HT1080 (cell line): ENCODE data around the gene CMBL. TPM values are rescaled to one million over a fixed set of nuclear protein-coding genes. Genes with fewer than 3 reads are reported as not detected.
A peak's percentile ranks its signal among the peaks of the same experiment; 100 is the strongest.

Experiments
- DNase-seq: peaks from one replicate; pipeline ENCODE4 v3.0.0-alpha.2; 2015; ENCODE audit warnings: low read depth
- total RNA-seq: library from RNA; depleted of rRNA; stranded (reverse); fragments of >200 nt; shearing (Covaris generic); gene quantifications from 2 replicates; pipeline ENCODE4 v1.2.3, GENCODE V29; 2014

The CMBL gene
- total RNA-seq, 1 experiment from 2014 or later = 19.9 TPM

DNA sequence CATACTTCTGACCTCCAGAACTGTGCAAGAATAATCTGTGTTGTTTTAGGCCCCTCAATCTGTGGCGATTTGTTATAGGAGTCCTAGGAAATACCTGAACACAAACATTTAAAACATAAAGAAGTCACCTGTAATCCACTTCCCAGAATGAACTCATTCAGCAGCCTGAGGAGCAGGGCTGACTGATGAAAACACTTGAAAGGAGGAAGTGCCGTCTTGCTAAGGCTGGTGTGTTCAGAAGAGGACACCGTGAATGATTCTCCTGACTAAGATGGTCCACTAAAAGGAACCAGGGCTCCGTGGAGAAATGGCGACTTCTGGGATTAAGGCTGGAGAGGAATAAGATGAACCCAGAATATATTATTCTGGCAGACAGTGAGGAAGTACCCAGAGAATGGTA lies 27.1 kb upstream of the CMBL start:
- DNase-seq = no peak

DNA sequence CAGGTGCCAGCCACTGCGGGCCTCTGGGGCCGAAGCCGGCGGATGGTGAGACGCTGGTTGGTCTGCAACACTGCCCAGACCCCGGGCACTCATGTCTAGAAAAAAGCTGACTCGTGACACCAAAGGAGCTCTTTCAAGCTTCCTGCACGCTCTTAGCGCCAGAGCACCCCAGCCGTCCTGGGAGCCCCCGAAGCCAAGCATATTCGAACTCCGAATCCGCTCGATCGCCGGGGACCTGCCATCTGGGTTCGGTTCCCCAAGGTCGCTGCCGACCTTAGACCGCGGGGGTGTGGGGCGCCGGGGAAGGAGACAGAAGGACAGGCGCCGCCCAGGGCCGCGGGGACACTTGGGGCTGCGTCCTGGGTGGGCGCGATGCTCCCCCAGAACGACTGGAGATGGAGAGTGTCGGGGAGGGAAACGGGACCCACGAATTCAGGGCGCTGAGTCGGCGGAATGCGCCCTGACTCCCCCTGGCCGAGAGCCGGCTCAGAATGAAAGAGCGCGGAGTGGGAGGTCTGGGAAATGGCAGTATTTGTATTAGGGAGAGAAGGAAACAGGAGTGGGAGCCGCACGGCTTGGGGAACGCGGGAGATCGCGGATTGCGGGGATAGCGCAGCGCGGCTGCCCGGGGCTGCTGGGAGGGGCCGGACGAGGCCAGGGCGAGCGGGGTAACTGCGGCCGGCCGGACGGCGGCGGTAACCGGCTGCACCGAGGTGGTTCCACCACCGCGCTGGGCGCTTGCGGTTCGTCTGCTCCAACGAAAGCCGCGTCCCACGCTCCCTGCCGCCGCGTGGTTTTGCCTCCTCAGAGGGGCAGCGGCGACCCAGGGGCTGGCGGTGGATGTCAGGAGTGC lies 25.7 kb upstream of the CMBL start:
- no peak for DNase-seq

DNA sequence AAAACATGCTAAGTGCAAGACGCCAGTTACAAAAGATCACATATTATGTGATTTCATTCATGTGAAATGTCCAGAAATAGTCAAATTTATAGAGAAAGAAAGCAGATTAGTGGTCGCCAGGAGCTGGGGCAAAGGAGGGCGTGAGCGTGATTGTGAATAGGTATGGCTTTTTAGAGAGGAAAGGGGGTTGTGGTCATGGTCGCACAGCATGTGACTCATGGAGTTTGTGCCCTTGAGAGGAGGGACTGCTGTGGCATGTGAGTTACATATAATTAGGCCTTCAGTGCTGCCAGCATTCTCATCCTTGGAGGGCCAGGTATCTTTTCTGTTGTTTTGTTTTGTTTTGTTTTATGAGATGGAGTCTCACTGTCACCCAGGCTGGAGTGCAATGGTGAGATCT lies 24.6 kb upstream of the CMBL start:
- DNase-seq = no peak

DNA sequence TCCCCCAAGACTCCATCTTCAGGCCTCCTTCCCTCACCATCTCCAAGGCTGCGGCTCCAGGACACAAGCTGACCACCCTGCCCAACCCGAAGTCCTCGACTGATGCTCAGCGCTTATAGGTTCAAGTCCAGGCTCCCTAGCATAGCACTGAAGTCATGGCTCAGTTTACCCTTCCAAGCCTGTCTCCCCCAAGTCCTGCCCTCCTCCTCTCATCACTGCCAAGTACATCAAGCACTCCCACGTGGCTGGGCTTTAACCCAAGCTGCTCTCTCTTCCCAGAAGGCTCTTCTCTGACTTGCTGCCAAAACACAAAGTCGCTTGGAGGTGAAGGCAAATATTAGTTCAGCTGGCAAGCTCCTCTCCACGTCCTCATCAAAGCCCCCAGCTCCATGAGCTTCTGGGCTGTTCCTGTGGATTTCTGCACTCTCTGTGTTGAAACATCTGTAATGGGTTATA lies 23.7 kb upstream of the CMBL start:
- peak; percentile 41 for DNase-seq

DNA sequence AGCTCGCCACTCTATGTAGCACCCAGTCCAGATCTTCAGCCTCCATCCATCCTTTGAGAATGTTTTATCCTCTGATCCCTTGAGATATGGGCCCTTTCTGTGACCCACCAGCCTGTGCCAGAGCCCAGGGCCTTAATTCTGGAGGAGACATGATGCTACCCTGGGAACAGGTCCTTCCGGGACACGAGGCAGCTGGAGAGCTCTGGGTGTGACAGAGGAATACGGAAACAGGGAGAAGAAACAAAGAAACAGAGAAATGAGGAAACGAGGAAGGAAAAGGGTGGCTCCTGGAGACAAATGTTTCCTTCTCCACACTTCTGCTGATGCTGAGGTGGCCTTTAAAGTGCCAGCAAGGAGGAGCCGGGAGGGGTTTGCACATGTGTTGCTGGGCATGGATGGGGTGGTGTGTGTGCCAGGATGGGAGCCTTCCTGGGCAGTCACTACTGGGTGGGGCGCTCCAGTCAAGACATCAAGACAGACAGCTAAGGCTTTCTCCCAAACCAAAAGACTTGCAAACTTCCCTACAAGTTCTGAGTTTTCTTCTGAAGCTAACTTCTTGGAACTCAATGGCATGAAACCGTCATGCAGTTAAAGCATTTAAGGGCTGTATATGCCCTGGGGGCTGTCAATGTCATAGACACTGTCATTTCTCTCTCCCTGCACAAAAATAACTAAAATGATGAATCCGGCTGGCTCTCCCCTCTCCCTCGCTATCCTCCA lies 23.0 kb upstream of the CMBL start:
- DNase-seq = no peak

DNA sequence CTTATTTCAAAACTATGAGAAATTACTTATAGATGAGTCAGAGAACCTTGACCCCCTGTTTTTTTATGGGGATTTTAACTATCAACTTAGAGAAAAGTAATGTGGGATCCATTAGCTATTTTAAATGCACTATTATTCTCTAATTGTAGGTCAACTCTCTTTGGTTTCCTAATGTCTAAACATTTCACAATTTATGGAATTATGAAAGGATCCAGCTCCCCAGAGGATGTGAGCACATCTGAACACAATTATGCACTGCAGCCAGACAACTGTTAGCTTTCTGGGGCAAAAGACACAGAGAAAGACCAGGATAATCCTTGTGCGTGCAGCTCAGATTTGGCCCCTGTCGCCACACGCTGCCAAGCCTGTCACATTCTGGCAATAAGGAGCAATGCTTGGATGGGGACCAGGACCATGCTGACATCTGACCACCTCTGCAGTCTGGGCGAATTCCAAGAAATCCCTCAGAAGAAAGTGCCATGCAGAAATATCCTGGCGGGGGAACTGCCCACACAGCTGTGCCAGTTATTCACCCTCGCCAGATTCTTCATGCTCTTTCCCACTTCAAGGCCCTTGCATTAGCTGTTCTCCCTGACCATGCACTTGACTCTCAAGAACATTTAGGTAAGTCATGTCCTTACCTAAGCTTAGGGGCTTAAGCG lies 22.2 kb upstream of the CMBL start:
- DNase-seq = no peak

DNA sequence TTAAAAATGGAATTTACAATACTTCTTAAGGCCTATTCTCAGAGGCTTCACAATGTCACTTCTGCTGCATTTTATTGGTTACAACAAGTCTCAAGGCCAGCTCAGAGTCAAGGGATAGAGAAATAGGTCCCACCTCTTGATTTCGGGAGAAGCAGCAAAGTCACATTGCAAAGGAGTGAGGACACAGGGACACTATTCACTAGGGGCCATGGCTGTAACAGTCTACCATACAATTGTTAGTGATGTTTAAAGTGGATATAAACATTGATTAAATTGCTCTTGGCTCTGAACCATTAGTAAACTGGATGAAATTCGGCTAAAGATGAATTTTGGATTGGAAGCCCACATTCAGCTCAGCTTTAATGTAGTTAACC lies 21.7 kb upstream of the CMBL start:
- DNase-seq = no peak

DNA sequence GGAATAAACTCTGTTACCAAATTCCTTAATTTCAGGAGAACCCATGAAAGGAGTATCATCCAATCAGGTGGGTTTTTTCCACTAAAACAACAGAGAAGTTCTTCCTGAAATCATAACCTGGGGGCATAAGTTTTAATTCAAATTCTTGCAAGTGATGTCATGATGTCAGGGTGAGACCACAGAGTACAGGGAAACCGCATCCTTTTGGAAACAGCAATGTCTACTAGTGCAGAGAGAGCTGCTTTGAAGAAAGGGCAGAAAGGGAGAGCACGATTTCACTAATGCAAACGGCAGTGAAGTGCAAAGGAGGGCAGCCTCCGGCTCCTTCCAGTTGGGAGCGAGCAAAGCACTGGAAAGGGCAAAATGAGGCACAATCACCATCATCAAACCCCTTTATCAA lies 20.6 kb upstream of the CMBL start:
- peak; percentile 63 for DNase-seq

DNA sequence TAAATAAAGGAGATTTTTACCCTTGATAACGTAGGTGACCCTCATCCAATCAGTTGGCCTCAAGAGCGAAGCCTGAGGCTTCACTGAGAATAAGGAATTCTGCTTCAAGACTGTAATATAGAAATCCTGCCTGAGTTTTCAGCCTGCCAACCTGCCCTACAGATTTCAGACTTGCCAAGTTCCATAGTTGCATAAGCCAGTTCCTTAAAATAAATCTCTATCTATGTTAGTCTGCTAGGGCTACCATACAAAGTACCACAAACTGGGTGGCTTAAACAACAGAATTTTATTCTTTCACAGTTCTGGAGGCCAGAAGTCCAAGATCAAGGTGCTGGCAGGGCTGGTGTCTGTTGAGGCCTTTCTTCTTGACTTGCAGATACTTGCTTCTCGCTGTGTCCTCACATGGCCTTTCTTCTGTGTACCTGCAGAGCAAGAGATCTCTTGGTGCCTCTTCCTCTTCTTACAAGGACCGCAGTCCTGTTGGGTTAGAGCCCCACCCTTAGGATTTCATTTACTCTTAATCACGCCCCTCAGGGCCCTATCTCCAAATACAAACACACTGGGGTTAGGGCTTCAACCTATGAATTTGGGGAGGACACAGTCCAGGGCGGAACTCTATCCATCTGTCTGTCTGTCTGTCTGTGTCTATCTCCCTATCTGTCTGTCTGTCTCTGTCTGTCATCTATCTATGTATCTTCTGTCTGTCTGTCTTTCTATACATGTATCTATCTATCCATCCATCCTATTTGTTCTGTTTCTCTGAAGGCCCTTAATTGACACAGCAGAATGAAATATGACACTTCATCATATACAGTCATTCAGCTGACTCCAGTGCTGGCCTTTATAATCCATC lies 17.0 kb upstream of the CMBL start:
- no peak for DNase-seq

DNA sequence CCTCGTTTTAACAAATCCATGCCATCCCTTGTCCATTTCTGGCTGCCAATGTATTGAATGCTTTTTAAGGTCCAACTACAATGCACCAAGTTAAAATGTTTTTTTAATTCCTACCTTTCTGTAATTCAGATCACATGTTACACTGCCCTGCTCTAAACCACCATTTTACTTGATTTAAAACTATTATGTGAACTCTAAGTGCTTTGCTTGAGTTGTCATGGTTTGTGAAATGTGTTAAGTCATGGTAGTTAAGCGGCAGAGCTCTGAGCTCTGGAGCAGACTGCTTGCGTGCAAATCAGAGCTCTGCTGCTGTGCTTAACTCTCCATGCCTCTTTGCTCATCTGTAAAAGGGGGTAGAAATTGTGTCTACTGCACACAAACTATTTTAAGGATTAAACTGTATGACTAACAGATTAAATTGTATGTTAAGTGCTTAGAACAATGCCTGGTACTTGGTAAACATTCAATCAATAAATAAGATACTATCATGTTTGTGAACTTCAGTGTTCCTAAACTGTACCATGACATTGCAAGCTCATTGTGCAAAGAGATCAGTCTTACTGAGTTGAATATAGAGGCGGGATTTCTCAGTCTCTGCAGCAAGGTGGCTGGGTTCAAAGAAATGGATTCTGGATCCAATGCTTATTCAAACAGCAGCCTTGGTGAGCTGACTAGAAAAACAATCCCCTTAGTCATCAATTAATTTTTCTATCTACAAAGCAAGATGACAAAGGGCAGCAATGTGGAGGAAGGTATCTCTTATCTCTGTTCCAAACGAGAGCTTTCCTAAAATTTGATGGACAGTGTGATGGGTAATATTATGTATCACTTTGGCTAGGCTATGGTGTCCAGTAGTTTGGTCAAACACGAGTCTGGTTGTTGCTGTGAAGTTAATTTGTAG lies 16.1 kb upstream of the CMBL start:
- no peak for DNase-seq

DNA sequence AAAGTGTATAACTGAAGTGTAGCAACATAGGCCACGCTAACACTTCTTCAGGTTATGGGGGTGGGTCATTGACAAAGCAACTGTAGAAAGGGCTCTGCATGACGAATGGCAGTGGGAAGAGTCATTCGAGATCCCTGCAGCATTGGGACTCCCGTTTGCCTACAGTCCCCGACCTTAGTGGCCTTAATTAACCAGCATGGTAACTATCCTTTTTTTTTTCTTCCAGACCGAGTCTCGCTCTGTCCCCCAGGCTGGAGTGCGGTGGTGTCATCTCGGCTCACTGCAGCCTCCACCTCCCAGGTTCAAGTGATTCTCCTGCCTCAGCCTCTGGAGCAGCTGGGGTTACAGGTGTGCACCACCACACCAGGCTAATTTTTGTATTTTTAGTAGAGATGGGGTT lies 14.2 kb upstream of the CMBL start:
- DNase-seq = no peak

DNA sequence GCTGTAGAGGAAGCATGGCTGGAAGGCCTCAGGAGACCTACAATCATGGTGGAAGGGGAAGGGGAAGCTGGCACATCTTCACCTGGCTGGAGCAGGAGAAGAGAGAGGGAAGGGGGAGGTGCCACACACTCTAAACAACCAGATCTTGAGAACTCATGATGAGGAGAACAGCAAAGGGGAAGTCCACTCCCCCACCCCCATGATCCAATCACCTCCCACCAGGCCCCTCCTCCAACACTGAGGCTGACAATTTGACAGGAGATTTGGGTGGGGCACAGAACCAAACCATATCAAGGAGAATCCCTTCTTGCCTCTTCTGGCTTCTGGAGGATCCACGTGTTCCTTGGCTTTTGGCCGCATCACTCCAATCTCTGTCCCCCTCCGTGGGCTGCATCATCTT lies 13.1 kb upstream of the CMBL start:
- DNase-seq = no peak

DNA sequence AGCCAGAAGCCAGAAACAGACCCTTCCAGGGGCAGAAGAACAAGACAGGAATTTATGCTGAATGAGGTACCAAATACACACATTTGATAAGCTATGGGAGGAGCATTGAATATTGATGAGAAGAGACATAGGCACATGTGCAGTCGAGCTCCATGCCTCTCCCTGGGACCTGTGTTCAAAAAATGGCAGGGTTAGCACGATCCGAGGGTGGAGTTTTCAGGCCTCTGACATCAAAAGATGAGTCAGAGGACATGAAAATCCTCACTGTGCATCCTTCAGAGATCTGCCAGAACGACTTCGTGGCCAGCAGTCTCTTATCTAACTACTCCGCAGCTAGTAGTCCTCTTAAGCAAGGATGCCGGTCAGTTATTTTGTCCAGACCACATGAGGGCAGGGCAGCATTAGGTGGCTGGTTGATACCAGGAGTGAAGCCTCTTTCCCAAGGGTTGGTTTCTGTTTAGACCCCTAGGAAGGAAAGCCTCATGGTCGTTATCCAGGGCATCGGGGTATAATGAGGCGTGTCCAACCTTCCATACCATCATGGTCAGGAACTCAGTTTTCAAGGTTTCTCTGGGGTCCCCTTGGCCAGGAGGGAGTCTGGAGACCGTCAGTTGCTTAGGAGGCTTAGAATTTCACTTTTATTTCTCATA lies 11.6 kb upstream of the CMBL start:
- no peak for DNase-seq

DNA sequence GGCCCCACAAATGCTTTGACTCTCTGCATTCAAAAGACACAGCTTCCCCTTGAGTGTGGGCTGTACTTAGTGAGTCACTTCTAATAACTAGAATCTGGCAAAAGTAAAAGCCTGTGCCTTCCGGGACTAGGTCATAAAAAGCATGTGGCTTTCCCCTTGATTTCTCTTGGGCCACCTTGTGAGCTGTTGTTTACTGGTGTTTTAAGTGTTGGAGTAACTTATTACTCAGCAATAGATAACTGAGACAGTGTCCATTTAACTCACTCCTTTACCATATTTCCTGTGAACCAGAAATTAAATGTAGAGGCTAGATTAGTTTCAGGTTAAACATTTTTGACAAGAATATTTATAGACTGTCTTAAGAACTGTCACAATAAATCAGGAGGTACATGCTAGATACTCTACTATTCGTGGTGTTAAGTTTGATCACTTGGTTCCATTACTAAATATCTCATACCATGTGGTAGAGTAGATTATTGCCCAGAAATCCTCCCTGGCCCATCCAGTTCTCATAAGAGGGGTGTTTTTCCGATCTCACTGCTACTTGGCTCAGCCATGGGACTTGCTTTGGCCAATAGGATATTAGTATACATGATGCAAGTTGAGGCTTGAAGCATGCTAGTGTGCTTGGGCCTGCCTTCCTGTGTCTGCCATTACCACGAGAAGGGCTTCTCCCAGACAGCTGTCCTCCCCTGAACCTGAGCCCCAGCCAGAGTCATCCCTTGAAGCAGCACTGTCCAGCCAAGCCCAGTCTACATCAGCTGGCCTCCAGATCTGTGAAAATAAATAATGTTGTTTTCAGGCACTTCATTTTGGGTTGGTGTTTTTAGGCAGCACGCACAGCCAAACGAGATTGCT lies 10.4 kb upstream of the CMBL start:
- DNase-seq = peak; percentile 67

DNA sequence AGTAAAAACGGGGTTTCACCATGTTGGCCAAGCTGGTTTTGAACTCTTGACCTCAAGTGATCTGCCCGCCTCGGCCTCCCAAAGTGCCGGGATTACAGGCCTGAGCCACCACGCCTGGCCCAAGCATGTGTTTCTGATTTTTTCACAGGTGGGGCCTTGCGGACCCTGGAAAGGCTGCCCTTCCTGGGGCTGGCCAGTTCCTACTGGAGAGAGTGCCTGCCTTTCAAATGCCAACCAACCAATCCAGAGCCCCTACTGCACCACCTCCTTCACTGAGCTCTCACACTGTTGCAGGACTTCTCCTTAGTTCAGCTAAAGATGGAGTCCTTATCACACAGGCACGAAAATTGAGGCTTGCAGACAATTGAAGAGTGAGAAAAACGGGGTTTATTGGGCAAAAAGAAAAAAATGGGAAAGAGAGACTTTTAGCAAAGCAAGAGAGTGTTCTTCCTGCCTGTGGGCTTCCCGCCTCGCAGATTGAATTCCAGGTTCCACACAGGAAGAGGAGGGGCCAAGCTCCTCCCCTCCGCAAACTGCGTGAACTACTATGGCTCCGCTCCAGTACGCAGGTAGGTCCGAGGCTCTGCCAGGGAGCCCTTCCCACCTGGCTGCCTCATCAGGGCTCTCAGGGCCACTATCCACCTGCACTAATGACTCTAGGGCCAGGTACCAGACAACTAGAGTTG lies 8.3 kb upstream of the CMBL start:
- no peak for DNase-seq

DNA sequence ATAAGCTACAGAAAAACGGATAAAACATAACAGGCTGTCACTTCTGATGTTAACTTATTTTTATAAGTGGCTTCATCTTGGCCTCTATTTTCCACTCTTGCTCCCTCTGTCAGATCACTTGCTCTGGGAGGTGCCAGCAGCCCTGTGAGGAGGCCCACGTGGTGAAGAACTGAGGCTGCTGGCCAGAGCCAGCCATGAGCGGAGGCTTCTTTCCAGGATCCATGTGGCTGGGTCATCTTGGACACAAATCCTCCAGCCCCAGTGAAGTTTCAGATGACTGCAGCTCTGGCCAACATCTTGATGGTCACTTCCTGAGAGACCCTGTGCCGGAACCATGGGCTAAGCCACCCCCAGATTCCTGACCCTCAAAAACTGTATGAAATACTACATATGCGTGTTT lies 7.5 kb upstream of the CMBL start:
- no peak for DNase-seq

DNA sequence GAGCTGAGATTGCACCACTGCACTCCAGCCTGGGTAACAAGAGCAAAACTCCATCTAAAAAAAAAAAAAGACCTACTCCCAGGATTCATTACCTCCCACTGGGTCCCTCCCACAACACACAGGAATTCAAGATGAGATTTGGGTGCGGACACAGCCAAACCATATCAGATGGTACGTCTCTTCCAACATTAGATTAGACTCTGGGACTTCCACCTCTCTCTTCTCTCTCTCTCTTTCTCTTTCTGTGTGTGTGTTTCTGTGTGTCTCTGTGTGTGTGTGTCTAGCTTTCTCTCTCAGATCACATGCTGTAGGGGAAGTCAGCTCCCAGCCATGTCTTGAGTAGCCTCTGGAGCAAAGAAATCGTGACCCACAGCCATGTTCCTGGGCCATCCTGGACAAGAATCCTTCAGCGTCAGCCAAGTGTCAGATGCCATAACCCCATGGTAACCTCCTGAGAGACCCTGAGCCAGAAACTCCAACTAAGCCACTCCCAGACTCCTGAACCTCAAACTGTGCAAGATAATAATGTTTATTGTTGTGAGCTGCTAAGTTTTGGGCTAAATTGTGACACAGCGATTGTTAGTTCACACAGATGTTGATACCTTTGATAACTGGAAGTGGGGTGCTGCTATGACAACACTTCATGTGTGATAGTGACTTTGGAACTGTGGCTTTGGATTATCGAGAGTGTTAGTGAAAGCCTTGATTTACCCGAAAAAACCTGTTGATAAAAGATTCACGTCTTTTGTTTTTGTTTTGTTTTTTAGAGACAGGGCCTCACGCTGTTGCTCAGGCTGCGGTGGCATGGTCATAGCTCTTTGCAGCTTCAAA lies 4.1 kb upstream of the CMBL start:
- no peak for DNase-seq
